ENCODE data around the gene MGAT5.

The MGAT5 gene

GRCh38 chr2:134413912-134414311 lies 160.0 kb downstream of the MGAT5 start:
- Histone ChIP-seq H2BK5ac (ENCODE audit: low read length) (no peak overlapping the region), H3K27ac (replicated peaks; ENCODE audit: low read length) (no peak overlapping the region), H2BK12ac (ENCODE audit: low read length) (no peak overlapping the region), H2AFZ (ENCODE audit: low read length) (no peak overlapping the region), H3K79me1 (ENCODE audit: low read depth, low read length) (no peaks in the 10 kb centered on the region), H3K18ac (ENCODE audit: low read length) (no peak overlapping the region), H3K23ac (ENCODE audit: low read depth, low read length, poor library complexity) (no peak overlapping the region), H3K36me3 (replicated peaks in 1 of 2; ENCODE audit: control insufficient read depth in 2 of 2, insufficient read depth in 2 of 2, low read length in 2 of 2) (peaks cover 0 to 9% of the 10 kb centered on the region in 2 donors), H4K91ac (ENCODE audit: low read depth, low read length, poor library complexity) (no peak overlapping the region), H2BK120ac (ENCODE audit: low read depth, low read length) (no peak overlapping the region), H3K4me1 (ENCODE audit: control insufficient read depth in 2 of 2, insufficient read depth in 1 of 2, low read depth in 1 of 2, low read length in 2 of 2) (peaks cover 7 to 12% of the 10 kb centered on the region in 2 donors), H3K27me3 (ENCODE audit: control insufficient read depth in 3 of 3, insufficient read depth in 3 of 3, low read depth in 1 of 3, low read length in 3 of 3) (no peaks in the 10 kb centered on the region), H3K4ac (ENCODE audit: low read length) (no peak overlapping the region), H2AK5ac (ENCODE audit: low read depth, low read length) (no peak overlapping the region), H3K9ac (ENCODE audit: low read depth, low read length, poor library complexity) (no peak overlapping the region), H2BK15ac (ENCODE audit: low read length) (no peak overlapping the region), H3K9me3 (replicated peaks in 1 of 2; ENCODE audit: control insufficient read depth in 2 of 2, insufficient read depth in 1 of 2, low read depth in 1 of 2, low read length in 2 of 2) (no peaks in the 10 kb centered on the region), H3K14ac (ENCODE audit: low read length) (no peak overlapping the region), H3K4me2 (ENCODE audit: insufficient read depth, low read length, poor library complexity, severe bottlenecking) (no peak overlapping the region), H4K8ac (ENCODE audit: low read depth, low read length) (no peak overlapping the region), H3K4me3 (ENCODE audit: low read length in 2 of 2) (no peak overlapping the region)
- DNase-seq (ENCODE audit: low spot score): no peak
- WGBS, 2 donors (ENCODE audit: extremely low coverage in 2 of 2, insufficient read length in 2 of 2, insufficient replicate concordance in 1 of 2): no CpG with 5 or more reads among the region's 2 CpGs

GRCh38 chr2:134416018-134416417 lies 162.1 kb downstream of the MGAT5 start:
- Histone ChIP-seq H2BK15ac (ENCODE audit: low read length) (no peak overlapping the region), H3K36me3 (replicated peaks in 1 of 2; ENCODE audit: control insufficient read depth in 2 of 2, insufficient read depth in 2 of 2, low read length in 2 of 2) (peaks cover 0 to 9% of the 10 kb centered on the region in 2 donors), H2AFZ (ENCODE audit: low read length) (no peak overlapping the region), H4K8ac (ENCODE audit: low read depth, low read length) (no peak overlapping the region), H2BK120ac (ENCODE audit: low read depth, low read length) (no peak overlapping the region), H3K4ac (ENCODE audit: low read length) (no peak overlapping the region), H3K23ac (ENCODE audit: low read depth, low read length, poor library complexity) (no peak overlapping the region), H3K27me3 (ENCODE audit: control insufficient read depth in 3 of 3, insufficient read depth in 3 of 3, low read depth in 1 of 3, low read length in 3 of 3) (no peaks in the 10 kb centered on the region), H2BK12ac (ENCODE audit: low read length) (no peak overlapping the region), H4K91ac (ENCODE audit: low read depth, low read length, poor library complexity) (no peak overlapping the region), H2BK5ac (ENCODE audit: low read length) (no peak overlapping the region), H3K14ac (ENCODE audit: low read length) (no peak overlapping the region), H3K18ac (ENCODE audit: low read length) (no peak overlapping the region), H2AK5ac (ENCODE audit: low read depth, low read length) (no peak overlapping the region), H3K4me3 (ENCODE audit: low read length in 2 of 2) (no peak overlapping the region), H3K4me2 (ENCODE audit: insufficient read depth, low read length, poor library complexity, severe bottlenecking) (no peak overlapping the region), H3K4me1 (ENCODE audit: control insufficient read depth in 2 of 2, insufficient read depth in 1 of 2, low read depth in 1 of 2, low read length in 2 of 2) (peaks cover 7 to 11% of the 10 kb centered on the region in 2 donors), H3K9ac (ENCODE audit: low read depth, low read length, poor library complexity) (no peak overlapping the region), H3K27ac (replicated peaks; ENCODE audit: low read length) (no peak overlapping the region), H3K79me1 (ENCODE audit: low read depth, low read length) (no peaks in the 10 kb centered on the region), H3K9me3 (replicated peaks in 1 of 2; ENCODE audit: control insufficient read depth in 2 of 2, insufficient read depth in 1 of 2, low read depth in 1 of 2, low read length in 2 of 2) (no peaks in the 10 kb centered on the region)
- DNase-seq (ENCODE audit: low spot score): no peak
- no CpG with 5 or more reads among the region's 2 CpGs for WGBS, 2 donors (ENCODE audit: extremely low coverage in 2 of 2, insufficient read length in 2 of 2, insufficient replicate concordance in 1 of 2)

- Histone ChIP-seq H3K4me2 (ENCODE audit: insufficient read depth, low read length, poor library complexity, severe bottlenecking) (no peak overlapping the region), H2BK5ac (ENCODE audit: low read length) (no peak overlapping the region), H4K8ac (ENCODE audit: low read depth, low read length) (no peak overlapping the region), H3K9me3 (replicated peaks in 1 of 2; ENCODE audit: control insufficient read depth in 2 of 2, insufficient read depth in 1 of 2, low read depth in 1 of 2, low read length in 2 of 2) (no peaks in the 10 kb centered on the region), H2BK15ac (ENCODE audit: low read length) (no peak overlapping the region), H3K4me3 (ENCODE audit: low read length in 2 of 2) (no peak overlapping the region), H3K36me3 (replicated peaks in 1 of 2; ENCODE audit: control insufficient read depth in 2 of 2, insufficient read depth in 2 of 2, low read length in 2 of 2) (peaks cover 0 to 9% of the 10 kb centered on the region in 2 donors), H2AFZ (ENCODE audit: low read length) (no peak overlapping the region), H3K27me3 (ENCODE audit: control insufficient read depth in 3 of 3, insufficient read depth in 3 of 3, low read depth in 1 of 3, low read length in 3 of 3) (no peaks in the 10 kb centered on the region), H2BK12ac (ENCODE audit: low read length) (no peak overlapping the region), H3K14ac (ENCODE audit: low read length) (no peak overlapping the region), H3K4ac (ENCODE audit: low read length) (no peak overlapping the region), H3K9ac (ENCODE audit: low read depth, low read length, poor library complexity) (no peak overlapping the region), H4K91ac (ENCODE audit: low read depth, low read length, poor library complexity) (no peak overlapping the region), H3K18ac (ENCODE audit: low read length) (no peak overlapping the region), H3K79me1 (ENCODE audit: low read depth, low read length) (no peaks in the 10 kb centered on the region), H2BK120ac (ENCODE audit: low read depth, low read length) (no peak overlapping the region), H3K27ac (replicated peaks; ENCODE audit: low read length) (no peak overlapping the region), H3K4me1 (ENCODE audit: control insufficient read depth in 2 of 2, insufficient read depth in 1 of 2, low read depth in 1 of 2, low read length in 2 of 2) (peaks cover 3 to 5% of the 10 kb centered on the region in 2 donors), H3K23ac (ENCODE audit: low read depth, low read length, poor library complexity) (no peak overlapping the region), H2AK5ac (ENCODE audit: low read depth, low read length) (no peak overlapping the region)
- no CpG with 5 or more reads among the region's 1 CpG for WGBS, 2 donors (ENCODE audit: extremely low coverage in 2 of 2, insufficient read length in 2 of 2, insufficient replicate concordance in 1 of 2)
- no peak for DNase-seq (ENCODE audit: low spot score)
These were observed 162.8 kb downstream of the MGAT5 start for GRCh38 chr2:134416637-134417036.

GRCh38 chr2:134417968-134418582 lies 164.2 kb downstream of the MGAT5 start:
- Histone ChIP-seq H3K9me3 (replicated peaks in 1 of 2; ENCODE audit: control insufficient read depth in 2 of 2, insufficient read depth in 1 of 2, low read depth in 1 of 2, low read length in 2 of 2) (no peaks in the 10 kb centered on the region), H2BK5ac (ENCODE audit: low read length) (no peak overlapping the region), H2BK12ac (ENCODE audit: low read length) (no peak overlapping the region), H3K4me2 (ENCODE audit: insufficient read depth, low read length, poor library complexity, severe bottlenecking) (no peak overlapping the region), H3K4me1 (ENCODE audit: control insufficient read depth in 2 of 2, insufficient read depth in 1 of 2, low read depth in 1 of 2, low read length in 2 of 2) (no peaks in the 10 kb centered on the region), H2AK5ac (ENCODE audit: low read depth, low read length) (no peak overlapping the region), H2AFZ (ENCODE audit: low read length) (no peak overlapping the region), H3K36me3 (replicated peaks in 1 of 2; ENCODE audit: control insufficient read depth in 2 of 2, insufficient read depth in 2 of 2, low read length in 2 of 2) (peaks cover 0 to 11% of the 10 kb centered on the region in 2 donors), H2BK120ac (ENCODE audit: low read depth, low read length) (no peak overlapping the region), H3K14ac (ENCODE audit: low read length) (no peak overlapping the region), H3K27me3 (ENCODE audit: control insufficient read depth in 3 of 3, insufficient read depth in 3 of 3, low read depth in 1 of 3, low read length in 3 of 3) (no peaks in the 10 kb centered on the region), H3K79me1 (ENCODE audit: low read depth, low read length) (no peaks in the 10 kb centered on the region), H2BK15ac (ENCODE audit: low read length) (no peak overlapping the region), H3K4me3 (ENCODE audit: low read length in 2 of 2) (no peak overlapping the region), H3K27ac (replicated peaks; ENCODE audit: low read length) (no peak overlapping the region), H4K8ac (ENCODE audit: low read depth, low read length) (no peak overlapping the region), H3K23ac (ENCODE audit: low read depth, low read length, poor library complexity) (no peak overlapping the region), H4K91ac (ENCODE audit: low read depth, low read length, poor library complexity) (no peak overlapping the region), H3K4ac (ENCODE audit: low read length) (no peak overlapping the region), H3K9ac (ENCODE audit: low read depth, low read length, poor library complexity) (no peak overlapping the region), H3K18ac (ENCODE audit: low read length) (no peak overlapping the region)
- no CpG with 5 or more reads among the region's 5 CpGs for WGBS, 2 donors (ENCODE audit: extremely low coverage in 2 of 2, insufficient read length in 2 of 2, insufficient replicate concordance in 1 of 2)
- DNase-seq (ENCODE audit: low spot score): no peak
